ENCODE results near the gene THSD7A. TPM values are rescaled to one million over a fixed set of nuclear protein-coding genes. Genes with fewer than 3 reads are reported as not detected.

THSD7A gene
- total RNA-seq, 4 donors from 2014 or later, result 16.2 to 36.4 (median 21.5) TPM

DNA sequence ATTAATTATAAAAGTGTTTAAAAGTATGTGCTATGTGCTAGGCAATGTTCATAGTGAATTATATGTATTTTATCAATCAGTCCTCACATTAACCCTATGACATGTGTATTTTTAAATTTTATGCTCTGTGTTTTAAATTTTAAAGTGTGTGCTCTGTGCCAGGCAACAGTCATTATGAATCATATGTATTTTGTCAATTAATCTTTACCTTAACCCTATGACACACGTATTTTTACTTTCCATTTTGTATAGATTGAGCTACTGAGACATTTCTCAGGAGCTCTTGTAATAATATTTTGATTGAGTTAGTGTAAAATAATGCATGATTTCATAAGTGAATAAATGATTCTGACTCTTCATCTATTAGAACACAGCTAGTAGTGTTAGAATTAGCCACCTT, 117.8 kb downstream of the THSD7A start:
- intact Hi-C loops (cut with DNase I; ENCODE audit: low total_unique reads), result no loop called here
- Histone ChIP-seq H3K4me1 (no peaks in the 10 kb centered on the region), H3K4me3 (no peak overlapping the region), H3K36me3 (no peaks in the 10 kb centered on the region), H3K9me3 (no peaks in the 10 kb centered on the region), H3K27ac (no peak overlapping the region), H3K27me3 (no peaks in the 10 kb centered on the region)
- TF ChIP-seq POLR2A (IDR thresholded peaks at IDR 0.05), result no peak
- TF ChIP-seq, protein P1, sequence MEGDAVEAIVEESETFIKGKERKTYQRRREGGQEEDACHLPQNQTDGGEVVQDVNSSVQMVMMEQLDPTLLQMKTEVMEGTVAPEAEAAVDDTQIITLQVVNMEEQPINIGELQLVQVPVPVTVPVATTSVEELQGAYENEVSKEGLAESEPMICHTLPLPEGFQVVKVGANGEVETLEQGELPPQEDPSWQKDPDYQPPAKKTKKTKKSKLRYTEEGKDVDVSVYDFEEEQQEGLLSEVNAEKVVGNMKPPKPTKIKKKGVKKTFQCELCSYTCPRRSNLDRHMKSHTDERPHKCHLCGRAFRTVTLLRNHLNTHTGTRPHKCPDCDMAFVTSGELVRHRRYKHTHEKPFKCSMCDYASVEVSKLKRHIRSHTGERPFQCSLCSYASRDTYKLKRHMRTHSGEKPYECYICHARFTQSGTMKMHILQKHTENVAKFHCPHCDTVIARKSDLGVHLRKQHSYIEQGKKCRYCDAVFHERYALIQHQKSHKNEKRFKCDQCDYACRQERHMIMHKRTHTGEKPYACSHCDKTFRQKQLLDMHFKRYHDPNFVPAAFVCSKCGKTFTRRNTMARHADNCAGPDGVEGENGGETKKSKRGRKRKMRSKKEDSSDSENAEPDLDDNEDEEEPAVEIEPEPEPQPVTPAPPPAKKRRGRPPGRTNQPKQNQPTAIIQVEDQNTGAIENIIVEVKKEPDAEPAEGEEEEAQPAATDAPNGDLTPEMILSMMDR (IDR thresholded peaks at IDR 0.05), result no peak
- no peak for DNase-seq

DNA sequence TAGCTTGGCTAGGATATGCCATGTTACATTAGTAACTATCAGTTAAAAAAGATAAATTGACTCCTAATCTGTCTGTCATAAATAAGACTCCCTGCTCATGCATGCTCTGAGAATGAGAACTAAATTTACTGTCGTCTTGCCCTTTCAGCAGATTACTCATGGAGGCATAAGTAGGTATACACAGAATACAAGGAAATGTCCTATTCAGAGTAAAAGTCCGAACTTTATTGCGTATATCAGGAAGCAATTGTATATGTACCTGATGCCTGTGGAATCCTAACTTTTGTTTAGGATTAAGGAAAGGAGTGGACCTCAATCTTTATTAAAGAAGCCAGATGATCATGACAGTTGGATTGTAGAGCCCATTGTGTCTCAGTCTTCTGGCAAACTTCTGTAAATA, 118.6 kb downstream of the THSD7A start:
- Histone ChIP-seq H3K4me1 (no peaks in the 10 kb centered on the region), H3K4me3 (no peak overlapping the region), H3K27me3 (no peaks in the 10 kb centered on the region), H3K36me3 (no peaks in the 10 kb centered on the region), H3K27ac (no peak overlapping the region), H3K9me3 (no peaks in the 10 kb centered on the region)
- intact Hi-C loops (cut with DNase I; ENCODE audit: low total_unique reads), result no loop called here
- no peak for DNase-seq
- TF ChIP-seq, protein P1 (IDR thresholded peaks at IDR 0.05), result no peak
- TF ChIP-seq POLR2A (IDR thresholded peaks at IDR 0.05), result no peak

DNA sequence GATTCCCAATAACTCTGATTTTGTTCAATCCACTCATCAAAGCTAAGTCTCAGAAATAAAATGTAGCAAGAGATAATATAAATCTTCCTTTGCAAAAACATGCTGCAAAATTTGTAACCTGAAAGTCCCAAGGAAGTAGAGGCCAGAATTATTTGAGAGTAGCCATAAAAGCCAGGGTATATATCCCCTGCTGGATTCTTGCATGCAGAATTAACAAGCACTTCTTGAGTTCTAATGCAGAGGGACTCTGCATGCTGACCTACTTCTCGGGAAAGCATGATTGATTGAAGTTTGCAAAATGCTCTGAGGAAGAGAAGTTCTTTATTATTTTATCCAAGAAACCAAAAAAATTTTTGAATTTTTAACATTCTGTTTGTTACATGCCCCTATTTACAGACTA, 121.6 kb downstream of the THSD7A start:
- Histone ChIP-seq H3K4me1 (no peaks in the 10 kb centered on the region), H3K4me3 (no peak overlapping the region), H3K9me3 (no peaks in the 10 kb centered on the region), H3K36me3 (no peaks in the 10 kb centered on the region), H3K27me3 (no peaks in the 10 kb centered on the region), H3K27ac (no peak overlapping the region)
- no peak for DNase-seq
- TF ChIP-seq, protein P1 (IDR thresholded peaks at IDR 0.05), result no peak
- no peak for TF ChIP-seq POLR2A (IDR thresholded peaks at IDR 0.05)
- intact Hi-C loops (cut with DNase I; ENCODE audit: low total_unique reads), result no loop called here

DNA sequence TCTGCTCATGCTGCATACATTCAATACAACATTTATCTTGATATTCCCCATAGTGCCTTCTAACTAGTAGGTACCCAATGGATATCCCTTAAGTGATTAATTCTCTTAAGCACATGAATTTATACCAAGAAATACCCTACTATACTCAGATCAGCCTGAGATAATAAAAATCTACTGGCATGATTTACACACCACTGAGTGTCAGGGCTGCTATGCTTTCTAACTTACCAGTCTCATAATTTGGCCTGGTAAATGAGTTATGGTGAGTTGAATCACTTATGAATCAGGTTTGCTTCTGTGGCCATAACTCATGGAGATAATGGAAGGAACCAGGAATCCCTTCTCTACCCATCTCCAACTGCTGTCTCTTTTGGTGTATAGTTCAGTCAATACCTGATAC, 122.8 kb downstream of the THSD7A start:
- Histone ChIP-seq H3K4me1 (no peaks in the 10 kb centered on the region), H3K27me3 (no peaks in the 10 kb centered on the region), H3K4me3 (no peak overlapping the region), H3K36me3 (no peaks in the 10 kb centered on the region), H3K27ac (no peak overlapping the region), H3K9me3 (no peaks in the 10 kb centered on the region)
- DNase-seq, result no peak
- intact Hi-C loops (cut with DNase I; ENCODE audit: low total_unique reads), result no loop called here
- no peak for TF ChIP-seq POLR2A (IDR thresholded peaks at IDR 0.05)
- TF ChIP-seq, protein P1 (IDR thresholded peaks at IDR 0.05), result no peak

DNA sequence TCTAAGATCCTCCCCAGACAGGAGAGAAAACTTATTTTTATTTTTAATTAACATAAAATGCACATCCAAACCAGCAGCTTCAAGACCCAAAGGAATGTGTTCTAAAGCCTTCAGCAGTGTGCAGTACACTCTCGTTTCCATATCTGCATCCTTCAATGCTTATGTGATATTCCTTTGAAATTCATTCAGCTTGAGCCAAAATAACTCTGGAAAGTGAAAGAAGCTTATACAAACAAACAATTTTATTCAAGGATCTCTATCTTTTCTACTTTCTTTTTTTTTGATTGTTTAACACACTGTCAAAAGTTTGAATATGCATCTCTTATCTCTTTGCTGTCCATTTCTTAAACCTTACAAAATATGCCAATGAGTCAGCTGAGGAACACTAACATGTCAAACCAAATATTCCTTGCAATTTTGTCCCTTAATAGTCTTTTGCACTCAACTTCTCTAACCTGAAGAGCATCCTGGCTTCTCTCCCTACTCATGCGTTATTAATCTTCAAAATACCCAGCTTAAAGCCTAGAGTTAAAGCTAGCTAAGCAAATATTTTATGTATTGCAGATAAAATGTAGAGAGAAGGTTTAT, 124.3 kb downstream of the THSD7A start:
- H3K27me3 ChIP-seq, result no peaks in the 10 kb centered on the region
- H3K36me3 ChIP-seq, result no peaks in the 10 kb centered on the region
- no peaks in the 10 kb centered on the region for H3K9me3 ChIP-seq
- TF ChIP-seq, protein P1 (IDR thresholded peaks at IDR 0.05), result no peak
- no peak for TF ChIP-seq POLR2A (IDR thresholded peaks at IDR 0.05)
- H3K4me1 ChIP-seq, result no peaks in the 10 kb centered on the region
- intact Hi-C loops (cut with DNase I; ENCODE audit: low total_unique reads), result no loop called here
- H3K4me3 ChIP-seq, result no peak overlapping the region
- H3K27ac ChIP-seq, result no peak overlapping the region
- no peak for DNase-seq
